H9 (cell line): Measurements from ENCODE around the gene KCNMB3. TPM values are rescaled to one million over a fixed set of nuclear protein-coding genes. Genes with fewer than 3 reads are reported as not detected.

ENCODE experiments used
- DNase-seq: peaks from one replicate; pipeline ENCODE4 v3.0.0-alpha.2; 2017
- H2AFZ ChIP-seq: one replicate; pipeline ENCODE4 v1.6.1; 2013; ENCODE audit warnings: mild to moderate bottlenecking, low read length, control low read depth, moderate library complexity
- H2AK5ac ChIP-seq: 2 replicates; pipeline ENCODE4 v1.6.1; 2013; ENCODE audit warnings: low read length, control low read depth, mixed read lengths; ENCODE audit not compliant: insufficient read length
- H2BK120ac ChIP-seq: one replicate; pipeline ENCODE4 v1.6.1; 2013; ENCODE audit warnings: low read depth, mild to moderate bottlenecking, low read length, control low read depth, inconsistent platforms; ENCODE audit not compliant: poor library complexity, severe bottlenecking
- H2BK12ac ChIP-seq: 2 replicates; pipeline ENCODE4 v1.6.1; 2013; ENCODE audit warnings: low read length, control low read depth, mixed read lengths, low read depth; ENCODE audit not compliant: insufficient read length
- H2BK15ac ChIP-seq: 2 replicates; pipeline ENCODE4 v1.6.1; 2013; ENCODE audit warnings: low read depth, low read length, control low read depth
- H2BK20ac ChIP-seq: one replicate; pipeline ENCODE4 v1.6.1; 2013; ENCODE audit warnings: low read depth, mild to moderate bottlenecking, low read length, control low read depth, inconsistent platforms; ENCODE audit not compliant: poor library complexity, severe bottlenecking
- H2BK5ac ChIP-seq: 2 replicates; pipeline ENCODE4 v1.6.1; 2013; ENCODE audit warnings: low read length, control low read depth, mixed read lengths; ENCODE audit not compliant: insufficient read length
- H3K14ac ChIP-seq: 2 replicates; pipeline ENCODE4 v1.6.1; 2013; ENCODE audit warnings: low read length, control low read depth; ENCODE audit not compliant: insufficient read depth
- H3K18ac ChIP-seq: 2 replicates; pipeline ENCODE4 v1.6.1; 2013; ENCODE audit warnings: low read depth, mild to moderate bottlenecking, mixed read lengths, low read length, control low read depth; ENCODE audit not compliant: insufficient read length
- H3K23ac ChIP-seq: 2 replicates; pipeline ENCODE4 v1.6.1; 2013; ENCODE audit warnings: low read length, control low read depth, mixed read lengths, low read depth; ENCODE audit not compliant: insufficient read length
- H3K23me2 ChIP-seq: 2 replicates; pipeline ENCODE4 v1.6.1; 2013; ENCODE audit warnings: low read depth, mild to moderate bottlenecking, mixed read lengths, low read length, control low read depth; ENCODE audit not compliant: insufficient read length, poor library complexity, severe bottlenecking
- H3K27ac ChIP-seq: 2 replicates; pipeline ENCODE4 v1.5.1; 2013; ENCODE audit warnings: low read length, control low read depth, mixed read lengths, low read depth; ENCODE audit not compliant: insufficient read length
- H3K27me3 ChIP-seq: 2 replicates; pipeline ENCODE4 v1.6.1; 2013; ENCODE audit warnings: low read length, control low read depth, inconsistent platforms; ENCODE audit not compliant: insufficient read depth
- H3K4ac ChIP-seq: 2 replicates; pipeline ENCODE4 v1.6.1; 2013; ENCODE audit warnings: low read depth, mild to moderate bottlenecking, control low read depth, inconsistent platforms, low read length, moderate library complexity
- H3K4me1 ChIP-seq: 2 replicates; pipeline ENCODE4 v1.6.1; 2013; ENCODE audit warnings: low read length, control low read depth, inconsistent platforms; ENCODE audit not compliant: insufficient read depth
- H3K4me2 ChIP-seq: 2 replicates; pipeline ENCODE4 v1.6.1; 2013; ENCODE audit warnings: low read length, control low read depth, mixed read lengths; ENCODE audit not compliant: insufficient read length, insufficient read depth
- H3K56ac ChIP-seq: 2 replicates; pipeline ENCODE4 v1.6.1; 2013; ENCODE audit warnings: low read depth, mild to moderate bottlenecking, mixed read lengths, low read length, control low read depth; ENCODE audit not compliant: insufficient read length
- H3K79me1 ChIP-seq: 2 replicates; pipeline ENCODE4 v1.6.1; 2013; ENCODE audit warnings: low read depth, mild to moderate bottlenecking, moderate library complexity, low read length, control low read depth, inconsistent platforms; ENCODE audit not compliant: insufficient read depth, poor library complexity, severe bottlenecking
- H3K79me2 ChIP-seq: 2 replicates; pipeline ENCODE4 v1.6.1; 2013; ENCODE audit warnings: low read length, control low read depth, inconsistent platforms; ENCODE audit not compliant: insufficient read depth
- H3K9ac ChIP-seq: 2 replicates; pipeline ENCODE4 v1.6.1; 2013; ENCODE audit warnings: low read length, control low read depth, mixed read lengths; ENCODE audit not compliant: insufficient read length; ENCODE audit errors: extremely low read depth
- H3K9me3 ChIP-seq: one replicate; pipeline ENCODE4 v1.6.1; 2013; ENCODE audit warnings: low read depth, low read length, inconsistent platforms; ENCODE audit not compliant: control insufficient read depth
- H3T11ph ChIP-seq: one replicate; pipeline ENCODE4 v1.6.1; 2013; ENCODE audit warnings: mild to moderate bottlenecking, low read length, control low read depth, inconsistent platforms
- H4K20me1 ChIP-seq: one replicate; pipeline ENCODE4 v1.6.1; 2013; ENCODE audit not compliant: control insufficient read depth, insufficient read length, insufficient read depth
- H4K5ac ChIP-seq: 2 replicates; pipeline ENCODE4 v1.6.1; 2013; ENCODE audit warnings: low read depth, mild to moderate bottlenecking, mixed read lengths, low read length, control low read depth; ENCODE audit not compliant: insufficient read length
- H4K8ac ChIP-seq: replicated peaks from 2 replicates; pipeline ENCODE4 v1.6.1; 2013; ENCODE audit warnings: low read length, control low read depth, mixed read lengths, low read depth; ENCODE audit not compliant: insufficient read length
- H4K91ac ChIP-seq: 2 replicates; pipeline ENCODE4 v1.6.1; 2013; ENCODE audit warnings: low read depth, mild to moderate bottlenecking, moderate library complexity, mixed read lengths, low read length, control low read depth; ENCODE audit not compliant: insufficient read length
- H3K27ac Mint-ChIP-seq, 3 experiments: 2 replicates in 2 of 3; 3 replicates in 1 of 3; pipeline ENCODE4 v1.8.0; 2020 to 2021; ENCODE audit warnings: mixed read lengths in 3 of 3, mild to moderate bottlenecking in 1 of 3, moderate library complexity in 1 of 3
- H3K27me3 Mint-ChIP-seq: 2 replicates; pipeline ENCODE4 v1.8.0; 2021; ENCODE audit warnings: low read depth, mild to moderate bottlenecking, moderate library complexity, mixed read lengths
- H3K36me3 Mint-ChIP-seq, 3 experiments: 2 replicates in 2 of 3; 3 replicates in 1 of 3; pipeline ENCODE4 v1.8.0; 2020 to 2021; ENCODE audit warnings: low read depth in 3 of 3, mixed read lengths in 3 of 3; ENCODE audit not compliant: insufficient read depth in 1 of 3
- H3K4me1 Mint-ChIP-seq, 2 experiments: 2 replicates each; pipeline ENCODE4 v1.8.0; 2020; ENCODE audit warnings: mixed read lengths in 2 of 2
- H3K4me3 Mint-ChIP-seq, 2 experiments: 2 replicates in 1 of 2; 3 replicates in 1 of 2; pipeline ENCODE4 v1.8.0; 2020 to 2021; ENCODE audit warnings: mild to moderate bottlenecking in 2 of 2, mixed read lengths in 2 of 2, moderate library complexity in 1 of 2
- H3K9me3 Mint-ChIP-seq, 2 experiments: 2 replicates in 1 of 2; 3 replicates in 1 of 2; pipeline ENCODE4 v1.8.0; 2020; ENCODE audit warnings: mild to moderate bottlenecking in 2 of 2, mixed read lengths in 2 of 2, moderate library complexity in 1 of 2
- WGBS: extraction: QIAGEN DNeasy Blood & Tissue Kit; methylation state at CpG from one replicate; pipeline ENCODE4 v1.1.7; 2013; ENCODE audit warnings: missing lambda C conversion rate, low lambda C conversion rate, mixed read lengths; ENCODE audit not compliant: insufficient read length; ENCODE audit errors: extremely low coverage; 5-methylcytosine and 5-hydroxymethylcytosine counted together
- total RNA-seq: library from RNA; stranded (reverse); gene quantifications from 2 replicates; pipeline ENCODE4 v1.2.1, GENCODE V29; 2021
- TF ChIP-seq, protein P1 (sequence below): fragments of 200-600 bp; sonication (generic); conservative IDR thresholded peaks from 3 replicates; pipeline ENCODE4 v1.8.0; 2021; ENCODE audit warnings: antibody characterized with exemption, mild to moderate bottlenecking

Gene KCNMB3
- total RNA-seq, 1 experiment from 2014 or later: 1.6 TPM

- Histone ChIP-seq H3K14ac (no peak overlapping the region), H2BK120ac (no peak overlapping the region), H3K4me1 (no peaks in the 10 kb centered on the region), H4K8ac (no peak overlapping the region), H2BK20ac (no peak overlapping the region), H2AK5ac (no peak overlapping the region), H2BK15ac (no peak overlapping the region), H3K9ac (no peak overlapping the region), H3T11ph (no peak overlapping the region), H3K18ac (no peak overlapping the region), H3K23me2 (no peaks in the 10 kb centered on the region), H2BK5ac (no peak overlapping the region), H3K23ac (no peak overlapping the region), H3K56ac (no peak overlapping the region), H2BK12ac (no peak overlapping the region), H3K9me3 (no peaks in the 10 kb centered on the region), H4K5ac (no peak overlapping the region), H3K27ac (no peak overlapping the region), H2AFZ (no peak overlapping the region), H3K4ac (no peak overlapping the region), H3K4me2 (no peak overlapping the region), H4K20me1 (no peaks in the 10 kb centered on the region), H4K91ac (no peak overlapping the region), H3K79me1 (no peaks in the 10 kb centered on the region), H3K79me2 (no peaks in the 10 kb centered on the region), H3K27me3 (no peaks in the 10 kb centered on the region)
- Mint-ChIP-seq H3K27me3 (no peaks in the 10 kb centered on the region), H3K4me3 (no peak overlapping the region), H3K9me3 (no peaks in the 10 kb centered on the region), H3K4me1 (no peaks in the 10 kb centered on the region), H3K27ac (peak overlapping the region in 1 of 3 experiments; percentile 45; a peak in 1 of 7 replicates), H3K36me3 (peaks cover 3 to 10% (median 9%) of the 10 kb centered on the region in 3 experiments; a peak in 4 of 7 replicates)
- TF ChIP-seq, protein P1, sequence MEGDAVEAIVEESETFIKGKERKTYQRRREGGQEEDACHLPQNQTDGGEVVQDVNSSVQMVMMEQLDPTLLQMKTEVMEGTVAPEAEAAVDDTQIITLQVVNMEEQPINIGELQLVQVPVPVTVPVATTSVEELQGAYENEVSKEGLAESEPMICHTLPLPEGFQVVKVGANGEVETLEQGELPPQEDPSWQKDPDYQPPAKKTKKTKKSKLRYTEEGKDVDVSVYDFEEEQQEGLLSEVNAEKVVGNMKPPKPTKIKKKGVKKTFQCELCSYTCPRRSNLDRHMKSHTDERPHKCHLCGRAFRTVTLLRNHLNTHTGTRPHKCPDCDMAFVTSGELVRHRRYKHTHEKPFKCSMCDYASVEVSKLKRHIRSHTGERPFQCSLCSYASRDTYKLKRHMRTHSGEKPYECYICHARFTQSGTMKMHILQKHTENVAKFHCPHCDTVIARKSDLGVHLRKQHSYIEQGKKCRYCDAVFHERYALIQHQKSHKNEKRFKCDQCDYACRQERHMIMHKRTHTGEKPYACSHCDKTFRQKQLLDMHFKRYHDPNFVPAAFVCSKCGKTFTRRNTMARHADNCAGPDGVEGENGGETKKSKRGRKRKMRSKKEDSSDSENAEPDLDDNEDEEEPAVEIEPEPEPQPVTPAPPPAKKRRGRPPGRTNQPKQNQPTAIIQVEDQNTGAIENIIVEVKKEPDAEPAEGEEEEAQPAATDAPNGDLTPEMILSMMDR: no peak
- DNase-seq: no peak
- no CpG with 5 or more reads among the region's 3 CpGs for WGBS
Observed at GRCh38 chr3:179247289-179248015, 3.5 kb downstream of the KCNMB3 start.
